B cell (primary cell): Measurements from ENCODE around the gene ATG12.

ENCODE experiments used
- CTCF ChIP-seq: fragments of 200-600 bp; IDR thresholded peaks from one replicate; pipeline ENCODE4 v1.8.0; 2022; ENCODE audit warnings: antibody characterized with exemption, mild to moderate bottlenecking
- EZH2 ChIP-seq: IDR thresholded peaks from 2 replicates; pipeline ENCODE4 v1.6.1; 2012; ENCODE audit warnings: borderline replicate concordance, low read depth, mild to moderate bottlenecking, moderate library complexity, low read length; ENCODE audit not compliant: insufficient read depth, poor library complexity, severe bottlenecking

- TF ChIP-seq CTCF (no peak), EZH2 (no peak)
Observed at GRCh38 chr5:115811406-115811805, 30.0 kb downstream of the ATG12 start.
